CD4-positive, alpha-beta T cell (primary cell): ENCODE measurements around the gene INSR. TPM values are rescaled to one million over a fixed set of nuclear protein-coding genes. Genes with fewer than 3 reads are reported as not detected.

ENCODE experiments used
- ATAC-seq: fragments of 200-7000 bp; cut with Tn5 transposase; one replicate; pipeline ENCODE4 v1.10.0; 2022; ENCODE audit warnings: mild to moderate bottlenecking; ENCODE audit not compliant: poor library complexity
- CTCF ChIA-PET: fragments of 350-600 bp; sonication (Branson Sonifier 250); formaldehyde crosslinking; loops from one replicate; lab custom pipeline; 2021; ENCODE audit warnings: antibody characterized with exemption, inconsistent platforms; lab: Charles Lee
- POLR2A ChIA-PET: fragments of 350-600 bp; sonication (Branson Sonifier 250); formaldehyde crosslinking; loops from one replicate; lab custom pipeline; 2021; ENCODE audit warnings: antibody characterized with exemption, inconsistent platforms; lab: Charles Lee
- DNase-seq, 14 experiments: peaks; one replicate each; pipeline ENCODE4 v3.0.0-alpha.2; 2013 to 2020; ENCODE audit warnings: mixed read lengths in 2 of 14
- H3K27ac ChIP-seq, 2 donors: one replicate each; pipeline versions ENCODE4 v1.5.1 to v1.7.0; 2013; ENCODE audit warnings: low read length in 2 of 2, low read depth in 1 of 2, mild to moderate bottlenecking in 1 of 2
- H3K27me3 ChIP-seq, 2 experiments: 1 replicate in 1 of 2; 2 replicates in 1 of 2; pipeline versions ENCODE4 v1.6.1 to v1.7.0; 2013; ENCODE audit warnings: low read length in 2 of 2, control low read depth in 1 of 2, mild to moderate bottlenecking in 1 of 2, moderate library complexity in 1 of 2; ENCODE audit not compliant: insufficient read depth in 2 of 2, control insufficient read depth in 1 of 2
- H3K36me3 ChIP-seq: one replicate; pipeline ENCODE4 v1.6.1; 2013; ENCODE audit warnings: low read length, control low read depth; ENCODE audit not compliant: insufficient read depth
- H3K4me1 ChIP-seq: one replicate; pipeline ENCODE4 v1.6.1; 2013; ENCODE audit warnings: low read length, control low read depth; ENCODE audit not compliant: insufficient read depth
- H3K4me3 ChIP-seq: one replicate; pipeline ENCODE4 v1.5.1; 2013; ENCODE audit warnings: mild to moderate bottlenecking, low read length, moderate library complexity
- H3K9me3 ChIP-seq, 2 experiments: 1 replicate in 1 of 2; 2 replicates in 1 of 2; pipeline versions ENCODE4 v1.6.1 to v1.7.0; 2013; ENCODE audit warnings: low read length in 2 of 2, mild to moderate bottlenecking in 2 of 2, control low read depth in 1 of 2, moderate library complexity in 1 of 2; ENCODE audit not compliant: control insufficient read depth in 1 of 2, insufficient read depth in 1 of 2
- H3K27ac Mint-ChIP-seq: one replicate; pipeline ENCODE4 v1.8.0; 2020; ENCODE audit warnings: mixed read lengths
- H3K27me3 Mint-ChIP-seq: one replicate; pipeline ENCODE4 v1.8.0; 2021; ENCODE audit warnings: mixed read lengths
- H3K36me3 Mint-ChIP-seq: one replicate; pipeline ENCODE4 v1.8.0; 2021; ENCODE audit warnings: low read depth, mixed read lengths
- H3K4me1 Mint-ChIP-seq: one replicate; pipeline ENCODE4 v1.8.0; 2021; ENCODE audit warnings: low read depth, mixed read lengths
- H3K4me3 Mint-ChIP-seq: one replicate; pipeline ENCODE4 v1.8.0; 2020; ENCODE audit warnings: mild to moderate bottlenecking, mixed read lengths
- H3K9me3 Mint-ChIP-seq: one replicate; pipeline ENCODE4 v1.8.0; 2020; ENCODE audit warnings: mixed read lengths
- CTCF ChIP-seq: fragments of 200-600 bp; IDR thresholded peaks from one replicate; pipeline ENCODE4 v1.8.0; 2022; ENCODE audit warnings: antibody characterized with exemption, mild to moderate bottlenecking
- intact Hi-C, 2 experiments: fragments of 100-400 bp; cut with DNase I in 1 of 2; cut with micrococcal nuclease in 1 of 2; formaldehyde crosslinking; loops; one replicate each; pipeline versions ENCODE4 v1.15.1 to v1.9.0; 2023 to 2025; cut with DNase I, micrococcal nuclease
- total RNA-seq, 174 experiments: library from RNA in 2 of 174; stranded (reverse) in 2 of 174; gene quantifications; one replicate each; pipeline ENCODE4 v1.2.3 and lab custom pipeline; 2021 to 2026

Gene INSR
- total RNA-seq, 2 experiments from 2014 or later: 1.8 to 3.0 TPM

- Histone ChIP-seq H3K36me3 (no peaks in the 10 kb centered on the region), H3K4me1 (peaks cover 16% of the 10 kb centered on the region), H3K27me3 (peaks cover 0 to 7% of the 10 kb centered on the region in 2 experiments), H3K4me3 (no peak overlapping the region), H3K27ac (no peak overlapping the region), H3K9me3 (no peaks in the 10 kb centered on the region)
- Mint-ChIP-seq H3K4me3 (no peak overlapping the region), H3K9me3 (no peaks in the 10 kb centered on the region), H3K27me3 (no peaks in the 10 kb centered on the region), H3K4me1 (peaks cover 9% of the 10 kb centered on the region), H3K27ac (no peak overlapping the region), H3K36me3 (no peaks in the 10 kb centered on the region)
- ChIA-PET CTCF (no interaction called here), POLR2A (no interaction called here)
- ATAC-seq (no peak), DNase-seq (no peak)
- intact Hi-C loops: no loop called here
- TF ChIP-seq CTCF: no peak
Observed at GRCh38 chr19:7203332-7203731, 90.9 kb downstream of the INSR start.

- ChIA-PET POLR2A (no interaction called here), CTCF (interaction anchor here (0.7 kb wide), 1 partner anchor 905 kb away, joined by 3 read pairs; no protein-coding TSS in a partner anchor)
- Histone ChIP-seq H3K27me3 (peaks cover 0 to 7% of the 10 kb centered on the region in 2 experiments), H3K36me3 (no peaks in the 10 kb centered on the region), H3K4me3 (no peak overlapping the region), H3K4me1 (peaks cover 16% of the 10 kb centered on the region), H3K9me3 (no peaks in the 10 kb centered on the region), H3K27ac (no peak overlapping the region)
- peaks cover under 1% of the 10 kb centered on the region for H3K36me3 Mint-ChIP-seq
- no peak for TF ChIP-seq CTCF
- intact Hi-C loops: no loop called here
- peaks cover 6% of the 10 kb centered on the region for H3K4me1 Mint-ChIP-seq
- no peak overlapping the region for H3K4me3 Mint-ChIP-seq
- H3K27ac Mint-ChIP-seq: no peak overlapping the region
- ATAC-seq (no peak), DNase-seq (no peak)
- H3K27me3 Mint-ChIP-seq: peaks cover under 1% of the 10 kb centered on the region
- H3K9me3 Mint-ChIP-seq: no peaks in the 10 kb centered on the region
Observed at GRCh38 chr19:7202888-7203287, 91.3 kb downstream of the INSR start.

- Mint-ChIP-seq H3K4me1 (peaks cover 12% of the 10 kb centered on the region), H3K27ac (no peak overlapping the region), H3K27me3 (peaks cover 9% of the 10 kb centered on the region), H3K4me3 (no peak overlapping the region), H3K36me3 (peaks cover 10% of the 10 kb centered on the region), H3K9me3 (no peaks in the 10 kb centered on the region)
- H3K9me3 ChIP-seq: no peaks in the 10 kb centered on the region
- peak in 2 of 14 experiments; percentile 15 to 30 for DNase-seq
- H3K4me3 ChIP-seq: no peak overlapping the region
- no peak for ATAC-seq
- no peak for TF ChIP-seq CTCF
- H3K27ac ChIP-seq: no peak overlapping the region
- no peaks in the 10 kb centered on the region for H3K36me3 ChIP-seq
- intact Hi-C loops: loop anchor here in 1 of 2 experiments (1.0 kb wide), 1 partner anchor 35 kb away; no protein-coding TSS in a partner anchor
- ChIA-PET POLR2A (interaction anchor here (0.6 to 1.0 kb wide), 2 partner anchors 82 to 429 kb away, joined by 3 read pairs; partner anchors contain the start of genes PET100 and XAB2), CTCF (no interaction called here)
- H3K27me3 ChIP-seq: peaks cover 0 to 7% of the 10 kb centered on the region in 2 experiments
- H3K4me1 ChIP-seq: peaks cover 21% of the 10 kb centered on the region
Observed at GRCh38 chr19:7200736-7201135, 93.5 kb downstream of the INSR start.
